Large intestine (tissue), 3 donors: ENCODE measurements around the gene NBEAL2. TPM values are rescaled to one million over a fixed set of nuclear protein-coding genes. Genes with fewer than 3 reads are reported as not detected.

Source experiments
- DNase-seq, 2 donors: peaks; one replicate each; pipeline versions ENCODE4 v3.0.0 to v3.0.0-alpha.2; 2013
- H3K27ac ChIP-seq: one replicate; pipeline ENCODE4 v1.5.1; 2013; ENCODE audit warnings: low read length
- H3K27me3 ChIP-seq: 2 replicates; pipeline ENCODE4 v1.6.1; 2013; ENCODE audit warnings: low read length; ENCODE audit not compliant: control insufficient read depth, insufficient read depth
- H3K36me3 ChIP-seq: 2 replicates; pipeline ENCODE4 v1.6.1; 2013; ENCODE audit warnings: low read length; ENCODE audit not compliant: control insufficient read depth, insufficient read depth
- H3K4me1 ChIP-seq: one replicate; pipeline ENCODE4 v1.6.1; 2013; ENCODE audit warnings: low read length; ENCODE audit not compliant: control insufficient read depth, insufficient read depth
- H3K4me3 ChIP-seq: one replicate; pipeline ENCODE4 v1.5.1; 2013; ENCODE audit warnings: low read length
- H3K9me3 ChIP-seq: one replicate; pipeline ENCODE4 v1.6.1; 2013; ENCODE audit warnings: mild to moderate bottlenecking, low read depth, low read length, moderate library complexity; ENCODE audit not compliant: control insufficient read depth
- WGBS: methylation state at CpG from one replicate; pipeline ENCODE4 v1.1.5; 2013; ENCODE audit warnings: low lambda C conversion rate; ENCODE audit not compliant: insufficient coverage; 5-methylcytosine and 5-hydroxymethylcytosine counted together
- polyA plus RNA-seq: library from polyadenylated mRNA; unstranded; fragments of 120-200 nt; gene quantifications from one replicate; pipeline ENCODE4 v1.2.1, GENCODE V29; 2013

Gene NBEAL2
- polyA plus RNA-seq, 1 donor: 40.8 TPM

GRCh38 chr3:46994801-46995731 lies 15.6 kb downstream of the NBEAL2 start:
- no peaks in the 10 kb centered on the region for H3K27me3 ChIP-seq
- no peak overlapping the region for H3K4me3 ChIP-seq
- H3K9me3 ChIP-seq: no peaks in the 10 kb centered on the region
- H3K36me3 ChIP-seq: peaks cover 39% of the 10 kb centered on the region
- DNase-seq: no peak
- no peak overlapping the region for H3K27ac ChIP-seq
- WGBS: no CpG with 5 or more reads among the region's 29 CpGs
- H3K4me1 ChIP-seq: peaks cover 17% of the 10 kb centered on the region

- WGBS: no CpG with 5 or more reads among the region's 22 CpGs
- H3K27ac ChIP-seq: no peak overlapping the region
- no peak overlapping the region for H3K4me3 ChIP-seq
- peaks cover 17% of the 10 kb centered on the region for H3K4me1 ChIP-seq
- H3K9me3 ChIP-seq: no peaks in the 10 kb centered on the region
- DNase-seq: no peak
- peaks cover 42% of the 10 kb centered on the region for H3K36me3 ChIP-seq
- H3K27me3 ChIP-seq: no peaks in the 10 kb centered on the region
Observed at GRCh38 chr3:46995901-46996562, 16.6 kb downstream of the NBEAL2 start.

- WGBS: no CpG with 5 or more reads among the region's 12 CpGs
- no peak overlapping the region for H3K27ac ChIP-seq
Observed at GRCh38 chr3:46996689-46997452, 17.4 kb downstream of the NBEAL2 start.

GRCh38 chr3:46997453-46998091 lies 18.1 kb downstream of the NBEAL2 start:
- no peak overlapping the region for H3K27ac ChIP-seq
- no peaks in the 10 kb centered on the region for H3K27me3 ChIP-seq
- H3K4me3 ChIP-seq: no peak overlapping the region
- H3K4me1 ChIP-seq: peaks cover 17% of the 10 kb centered on the region
- H3K9me3 ChIP-seq: no peaks in the 10 kb centered on the region
- peaks cover 50% of the 10 kb centered on the region for H3K36me3 ChIP-seq
- no peak for DNase-seq
- no CpG with 5 or more reads among the region's 13 CpGs for WGBS

More at GRCh38 chr3:46996689-46997452, 17.4 kb downstream of the NBEAL2 start:
- Histone ChIP-seq H3K27me3 (no peaks in the 10 kb centered on the region), H3K4me1 (peaks cover 17% of the 10 kb centered on the region), H3K9me3 (no peaks in the 10 kb centered on the region), H3K36me3 (peaks cover 43% of the 10 kb centered on the region), H3K4me3 (no peak overlapping the region)
- no peak for DNase-seq

- H3K9me3 ChIP-seq: no peaks in the 10 kb centered on the region
- no peaks in the 10 kb centered on the region for H3K27me3 ChIP-seq
- H3K36me3 ChIP-seq: peaks cover 53% of the 10 kb centered on the region
- H3K4me3 ChIP-seq: no peak overlapping the region
- DNase-seq: peak; percentile 77 to 85
- peaks cover 17% of the 10 kb centered on the region for H3K4me1 ChIP-seq
- WGBS: no CpG with 5 or more reads among the region's 27 CpGs
- H3K27ac ChIP-seq: peak overlapping the region; percentile 43
Observed at GRCh38 chr3:46998121-46998851, 18.8 kb downstream of the NBEAL2 start.

- H3K36me3 ChIP-seq: peaks cover 55% of the 10 kb centered on the region
- H3K4me1 ChIP-seq: peaks cover 17% of the 10 kb centered on the region
- no peak overlapping the region for H3K4me3 ChIP-seq
- H3K9me3 ChIP-seq: no peaks in the 10 kb centered on the region
- no peaks in the 10 kb centered on the region for H3K27me3 ChIP-seq
- WGBS: no CpG with 5 or more reads among the region's 22 CpGs
- DNase-seq: no peak
- H3K27ac ChIP-seq: no peak overlapping the region
Observed at GRCh38 chr3:46998852-46999515, 19.5 kb downstream of the NBEAL2 start.

GRCh38 chr3:46999516-47000197 lies 20.2 kb downstream of the NBEAL2 start:
- Histone ChIP-seq H3K9me3 (no peaks in the 10 kb centered on the region), H3K36me3 (peaks cover 60% of the 10 kb centered on the region), H3K4me3 (no peak overlapping the region), H3K27me3 (no peaks in the 10 kb centered on the region), H3K4me1 (peaks cover 17% of the 10 kb centered on the region), H3K27ac (no peak overlapping the region)
- no peak for DNase-seq
- no CpG with 5 or more reads among the region's 14 CpGs for WGBS

GRCh38 chr3:47000198-47000815 lies 20.8 kb downstream of the NBEAL2 start:
- WGBS: no CpG with 5 or more reads among the region's 10 CpGs
- H3K9me3 ChIP-seq: no peaks in the 10 kb centered on the region
- H3K27ac ChIP-seq: no peak overlapping the region

More at GRCh38 chr3:47000198-47000815, 20.8 kb downstream of the NBEAL2 start:
- Histone ChIP-seq H3K4me1 (peaks cover 17% of the 10 kb centered on the region), H3K27me3 (no peaks in the 10 kb centered on the region), H3K36me3 (peaks cover 65% of the 10 kb centered on the region), H3K4me3 (no peak overlapping the region)
- DNase-seq: no peak
